ENCODE measurements around the gene TIAM2.

- TF ChIP-seq CTCF (IDR thresholded peaks at IDR 0.05) = no peak
- no peak for TF ChIP-seq POLR2A (IDR thresholded peaks at IDR 0.05)
Observed at GRCh38 chr6:155062866-155063341, 67.8 kb downstream of the TIAM2 start.

Data from adrenal gland (tissue), 5 donors.